HL-60/S4 (cell line): ENCODE measurements around the gene ID3.
"Not testable (repeated sequence)": the region's sequence is repeated elsewhere in the genome, so short reads cannot be mapped to it uniquely, and the experiment has no call there.

Experiments used
- in situ Hi-C: fragments of 300-500 bp; cut with MboI; formaldehyde crosslinking; loops from 2 replicates; pipeline ENCODE4 v1.14.3; 2022; ENCODE audit warnings: low sequenced_read_pairs

Gene ID3

DNA sequence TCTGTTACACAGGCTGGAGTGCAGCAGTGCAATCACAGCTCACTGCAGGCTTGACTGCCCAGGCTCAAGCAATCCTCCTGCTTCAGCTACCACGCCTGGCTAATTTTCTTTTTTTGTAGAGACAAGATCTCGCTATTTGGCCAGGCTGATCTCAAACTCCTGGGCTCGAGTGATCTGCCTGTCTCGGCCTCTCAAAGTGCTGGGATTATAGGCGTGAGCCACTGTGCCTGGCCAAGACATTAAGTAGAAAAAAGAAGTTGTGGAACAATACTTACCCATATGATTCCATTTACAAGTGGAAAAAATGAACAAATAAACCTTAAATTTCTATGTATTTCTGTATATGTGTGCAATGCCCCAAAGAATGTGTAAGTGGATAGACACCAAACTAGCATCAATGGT lies 30.3 kb upstream of the ID3 start:
- in situ Hi-C loops: no loop called here

DNA sequence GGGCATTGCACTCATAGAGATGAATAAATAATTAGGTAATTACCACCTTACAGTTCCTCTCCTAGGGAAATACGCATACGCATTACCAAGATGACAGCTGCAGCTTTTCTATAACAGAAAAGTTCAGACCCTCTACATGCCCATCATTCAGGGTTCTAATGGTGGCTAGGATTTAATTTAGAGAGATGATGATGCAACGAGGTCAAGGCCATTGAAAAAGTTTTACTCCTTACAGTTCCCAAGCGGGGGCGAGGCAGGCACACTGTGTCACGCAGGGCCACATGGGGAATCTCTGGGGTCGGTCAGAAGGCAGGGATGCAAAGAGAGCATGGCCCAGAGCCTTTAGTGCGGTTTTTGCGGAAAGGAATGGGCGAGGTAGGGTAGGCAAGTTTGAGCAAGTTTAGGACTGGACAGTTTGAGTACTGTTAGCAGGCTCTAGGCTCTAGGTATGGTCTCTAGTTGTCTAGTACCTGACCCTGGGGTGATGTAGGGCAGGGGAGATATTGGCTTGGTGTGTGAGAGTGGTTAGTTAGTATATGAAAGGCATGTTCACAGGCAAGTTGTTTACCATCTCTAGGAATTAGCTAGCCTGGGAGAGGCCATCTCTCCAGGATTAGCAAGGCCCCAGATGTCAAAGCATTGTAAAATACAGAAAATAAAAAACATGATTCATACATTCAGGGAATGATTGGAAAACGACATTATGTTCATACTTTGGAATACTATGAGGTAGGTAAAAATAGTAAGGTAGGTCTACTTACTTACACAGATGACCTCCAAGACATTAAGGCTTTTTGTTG lies 29.6 kb upstream of the ID3 start:
- in situ Hi-C loops: no loop called here

DNA sequence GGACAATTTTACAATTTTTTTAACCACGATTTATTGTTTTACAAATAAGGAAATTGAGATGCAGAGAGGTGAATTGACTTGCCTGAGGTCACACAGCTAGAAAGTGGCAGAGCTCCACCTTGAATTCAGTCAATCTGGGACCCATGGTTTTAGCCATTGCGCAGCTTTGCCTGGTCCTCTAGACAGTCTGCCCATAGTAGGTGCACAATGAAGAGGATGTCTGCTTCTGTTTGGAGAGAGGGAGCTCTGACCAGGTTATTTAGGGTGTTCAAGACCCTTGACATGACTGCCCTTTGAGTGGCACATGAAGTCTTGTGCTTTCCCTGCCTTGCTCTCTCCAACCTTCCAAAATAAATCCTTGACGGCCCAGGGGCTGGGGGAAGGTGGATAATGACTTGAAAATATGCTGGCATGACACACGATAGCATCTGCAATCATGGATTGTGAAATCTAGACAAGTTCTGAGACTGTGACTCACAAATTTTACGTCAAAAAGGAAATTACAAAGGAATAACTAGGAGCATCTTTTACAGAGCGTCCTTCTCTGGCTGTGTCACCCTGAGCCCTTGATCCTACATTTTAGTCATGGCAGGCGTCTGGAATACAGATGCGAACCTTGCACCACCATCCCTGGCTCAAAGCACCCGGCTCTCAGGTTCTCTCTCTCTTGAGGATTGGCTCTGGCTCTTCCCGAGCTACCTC lies 26.2 kb upstream of the ID3 start:
- in situ Hi-C loops: no loop called here

DNA sequence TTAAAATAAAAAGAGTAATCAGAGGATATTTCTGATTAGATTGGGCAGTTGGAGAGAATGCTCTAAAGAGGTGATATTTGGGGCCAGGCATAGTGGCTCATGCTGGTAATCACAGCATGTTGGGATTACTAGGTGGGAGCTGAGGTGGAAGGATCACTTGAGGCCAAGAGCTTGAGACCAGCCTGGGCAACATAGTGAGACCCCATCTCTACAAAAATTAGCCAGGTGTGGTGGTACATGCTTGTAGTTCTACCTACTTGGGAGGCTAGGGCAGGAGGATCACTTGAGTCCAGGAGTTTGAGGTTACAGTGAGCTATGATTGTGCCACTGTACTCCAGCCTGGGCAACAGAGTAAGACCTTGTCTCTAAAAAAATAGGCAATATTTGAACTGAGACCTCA lies 24.4 kb upstream of the ID3 start:
- in situ Hi-C loops: not testable (repeated sequence)

DNA sequence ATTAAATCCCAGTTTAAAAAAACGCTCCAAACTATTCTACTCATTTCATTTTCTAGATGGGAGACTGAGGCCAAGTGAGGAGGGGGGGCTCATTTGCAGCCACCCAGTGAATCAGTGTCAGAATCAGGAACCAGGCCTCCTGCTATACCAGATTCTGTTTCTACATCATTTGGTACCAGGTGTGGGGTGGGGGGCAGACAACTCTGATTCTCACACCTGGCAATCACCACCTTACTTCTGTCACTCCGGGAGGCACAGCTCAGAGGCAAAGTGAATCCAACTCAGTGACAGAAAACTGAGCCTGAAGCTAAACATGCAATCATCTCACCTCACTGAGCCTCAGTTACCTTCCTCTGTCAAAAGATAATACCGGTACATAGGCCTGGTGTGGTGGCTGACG lies 23.5 kb upstream of the ID3 start:
- in situ Hi-C loops: no loop called here

DNA sequence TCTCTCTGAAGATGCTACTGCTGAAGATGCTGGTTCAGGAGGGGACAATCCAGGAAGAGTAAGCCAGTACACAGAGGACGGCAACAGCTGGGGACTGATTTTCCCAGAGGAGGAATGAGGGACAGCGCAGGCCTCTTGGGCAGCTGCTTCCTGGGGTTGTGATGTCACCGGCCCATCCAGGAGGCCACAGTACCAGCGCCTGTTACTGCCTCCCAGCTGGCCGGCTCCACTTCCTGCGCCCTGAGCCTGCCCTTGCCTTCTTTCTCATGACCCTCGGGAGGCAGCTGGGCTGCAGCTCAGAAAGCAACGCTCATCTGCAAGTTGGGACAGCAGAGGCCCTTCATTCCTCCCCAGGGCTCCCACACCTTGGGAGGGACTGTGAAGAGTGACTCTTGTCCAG lies 21.9 kb upstream of the ID3 start:
- in situ Hi-C loops: no loop called here

DNA sequence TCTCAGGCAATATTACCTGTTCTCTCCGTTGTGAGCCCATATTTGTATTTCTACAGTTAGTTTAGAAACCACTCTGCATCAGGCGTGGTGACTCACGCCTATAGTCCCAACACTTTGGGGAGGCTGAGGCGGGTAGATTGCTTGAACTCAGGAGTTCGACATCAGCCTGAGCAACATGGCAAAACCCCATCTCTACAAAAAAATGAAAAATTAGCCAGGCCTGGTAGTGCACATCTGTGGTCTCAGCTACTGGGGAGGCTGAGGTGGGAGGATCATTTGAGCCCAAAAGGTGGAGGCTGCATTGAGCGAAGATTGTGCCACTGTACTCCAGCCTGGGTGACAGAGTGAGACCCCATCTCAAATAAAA lies 19.7 kb upstream of the ID3 start:
- in situ Hi-C loops: no loop called here

DNA sequence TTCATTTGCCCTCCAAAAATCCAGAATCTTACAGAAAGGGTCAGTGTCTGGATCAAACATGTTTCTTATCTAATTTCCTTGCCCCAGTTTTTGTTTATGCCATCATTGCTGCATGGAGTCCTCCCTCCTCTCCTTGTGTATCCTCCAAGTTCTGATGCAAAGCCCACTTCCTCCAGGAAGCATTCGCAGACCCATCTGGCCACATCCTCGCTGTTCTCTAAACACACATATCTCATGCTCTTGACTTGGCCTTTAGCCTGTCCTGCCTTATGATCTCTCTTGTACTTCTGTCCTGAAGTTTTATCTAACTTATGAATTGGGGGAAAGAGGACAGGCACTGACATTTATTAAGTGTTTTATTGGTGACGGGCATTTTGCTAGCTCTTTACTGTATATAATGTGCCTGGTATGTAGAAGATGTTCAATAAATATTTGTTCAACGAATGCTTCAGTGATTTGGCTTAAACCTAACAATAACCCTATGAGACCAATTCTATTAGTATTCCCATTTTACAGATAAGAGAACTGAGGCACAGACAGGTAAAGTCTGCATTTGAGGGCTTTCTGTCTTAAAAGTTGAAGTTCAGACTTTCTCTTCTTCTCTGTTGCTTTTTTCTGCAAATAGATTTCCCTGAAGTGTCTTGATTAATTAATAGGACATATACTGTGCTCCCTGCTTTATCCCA lies 19.2 kb upstream of the ID3 start:
- in situ Hi-C loops: no loop called here

DNA sequence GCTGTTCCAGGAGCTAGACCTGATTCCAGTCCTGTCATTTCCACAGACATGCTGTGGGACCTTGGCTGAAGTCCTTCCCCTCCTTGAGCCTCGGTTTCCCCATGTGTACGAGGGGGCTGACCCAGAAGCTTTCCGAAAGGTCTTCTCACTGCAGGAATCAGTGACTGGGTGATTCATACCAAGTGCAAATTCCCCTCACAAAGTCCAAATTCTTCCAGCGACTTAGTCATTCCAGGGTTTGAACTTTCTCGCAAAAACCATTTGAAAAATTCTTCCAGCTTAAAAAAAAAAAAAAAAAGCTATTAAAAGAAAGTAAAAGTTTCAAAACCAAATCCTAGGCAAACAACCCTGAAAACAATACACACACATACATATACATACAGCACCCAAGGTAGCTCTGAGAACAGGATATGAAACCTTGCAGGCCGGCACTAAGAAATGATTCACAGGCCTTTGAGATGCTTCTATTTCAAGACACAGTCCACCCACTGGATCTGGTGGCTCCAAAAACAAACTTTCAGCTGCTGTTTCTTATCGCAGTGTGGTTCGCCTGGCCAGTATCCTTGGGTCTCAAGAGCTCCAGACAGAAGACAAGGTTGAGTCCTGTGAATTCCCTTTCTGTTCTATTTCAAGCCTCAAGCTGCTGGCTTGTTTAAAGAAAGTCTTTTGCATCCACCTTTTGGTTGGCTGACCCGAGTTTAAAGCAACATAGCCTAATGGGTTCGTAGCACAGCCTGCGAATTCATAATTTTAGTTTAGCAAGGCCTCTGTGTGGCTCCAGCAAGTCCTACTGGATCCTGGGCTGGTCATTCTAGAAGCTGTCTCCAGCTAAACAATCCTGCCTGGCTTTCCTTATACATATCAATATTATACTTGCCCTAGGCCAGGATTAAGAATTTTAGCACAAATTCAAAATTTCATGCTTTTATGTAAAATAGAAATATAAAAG lies 18.0 kb upstream of the ID3 start:
- in situ Hi-C loops: no loop called here

DNA sequence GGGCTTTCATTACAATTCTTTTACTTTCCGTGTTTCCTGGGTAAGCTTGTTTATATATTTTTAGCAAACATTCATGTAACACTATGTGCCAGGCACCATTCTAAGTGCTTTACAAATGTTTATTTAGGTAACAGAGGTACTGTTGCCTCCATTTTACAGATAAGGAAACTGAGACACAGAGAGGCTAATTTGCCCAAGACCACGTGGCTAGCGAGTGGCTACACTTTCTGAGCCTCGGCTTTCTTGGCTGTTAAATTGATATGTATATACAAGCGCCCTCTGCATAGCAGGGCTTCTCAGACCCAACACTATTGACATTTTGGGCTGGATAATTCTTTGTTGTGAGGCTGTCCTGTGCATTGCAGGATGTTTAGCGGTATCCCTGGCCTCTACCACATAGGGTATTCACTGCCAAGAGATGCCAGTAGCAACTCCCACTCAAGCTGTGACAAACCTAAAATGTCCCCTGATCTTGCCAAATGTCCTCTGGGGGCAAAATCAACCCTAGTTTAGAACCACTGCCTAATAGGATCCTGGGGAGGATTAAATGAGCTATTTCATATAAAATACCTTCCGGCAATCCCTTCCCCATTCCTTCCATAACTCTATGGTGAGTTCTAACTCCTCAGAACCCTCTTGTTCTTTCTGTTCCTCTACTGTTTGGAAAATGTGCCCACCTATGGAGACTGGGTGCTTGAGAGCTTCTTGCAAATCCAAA lies 17.2 kb upstream of the ID3 start:
- in situ Hi-C loops: no loop called here

DNA sequence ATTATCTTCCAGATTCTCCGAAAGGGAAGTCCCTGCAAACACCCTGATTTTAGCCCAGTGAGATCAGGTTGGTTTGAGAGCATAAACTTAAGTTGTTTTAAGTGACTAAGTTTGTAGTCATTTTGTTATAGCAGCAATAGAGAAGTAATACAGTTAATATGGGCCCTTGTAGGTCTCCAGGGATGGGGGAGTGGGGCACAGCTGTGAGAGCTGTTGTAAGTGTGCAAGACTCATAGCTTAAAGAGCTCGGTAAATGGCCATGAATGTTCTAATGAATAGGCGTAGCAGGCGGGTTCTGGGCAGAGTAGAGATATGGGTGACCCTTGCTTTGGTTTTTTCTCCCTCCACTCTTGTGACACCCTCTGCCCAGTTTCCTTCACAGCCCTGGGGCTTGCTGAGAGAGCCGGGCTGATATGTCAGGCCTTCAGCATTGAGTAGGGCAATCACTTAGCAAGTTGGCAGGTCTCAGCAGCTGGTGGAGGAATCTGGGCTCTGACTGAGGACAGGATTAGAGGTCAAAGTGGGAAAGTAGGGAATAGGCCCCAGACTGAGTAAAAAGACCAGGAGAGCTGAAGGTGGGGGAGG lies 16.0 kb upstream of the ID3 start:
- in situ Hi-C loops: no loop called here

DNA sequence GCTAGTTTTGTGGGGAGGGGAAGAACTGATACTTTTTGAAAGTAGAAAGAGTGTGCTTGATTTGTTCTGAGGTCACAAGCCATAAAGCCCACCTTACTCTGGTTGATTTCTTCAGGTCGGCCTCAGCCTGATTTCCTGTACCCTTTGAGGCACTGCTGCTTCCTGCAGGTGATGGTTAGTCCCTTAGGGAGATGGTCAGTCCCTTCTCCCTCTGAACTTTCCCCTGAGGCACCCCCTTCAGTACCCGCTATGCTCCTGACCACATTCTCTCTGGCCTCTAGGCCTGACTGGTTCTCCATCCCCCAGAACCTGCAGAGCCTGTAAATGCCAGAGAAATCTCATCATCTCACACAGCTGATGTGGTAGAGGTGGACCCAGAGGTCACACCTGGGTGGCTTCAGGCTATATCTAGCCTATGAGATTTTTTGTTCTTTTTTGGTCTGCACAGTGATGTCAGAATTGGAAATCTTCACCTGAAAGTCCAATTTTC lies 15.0 kb upstream of the ID3 start:
- in situ Hi-C loops: no loop called here

DNA sequence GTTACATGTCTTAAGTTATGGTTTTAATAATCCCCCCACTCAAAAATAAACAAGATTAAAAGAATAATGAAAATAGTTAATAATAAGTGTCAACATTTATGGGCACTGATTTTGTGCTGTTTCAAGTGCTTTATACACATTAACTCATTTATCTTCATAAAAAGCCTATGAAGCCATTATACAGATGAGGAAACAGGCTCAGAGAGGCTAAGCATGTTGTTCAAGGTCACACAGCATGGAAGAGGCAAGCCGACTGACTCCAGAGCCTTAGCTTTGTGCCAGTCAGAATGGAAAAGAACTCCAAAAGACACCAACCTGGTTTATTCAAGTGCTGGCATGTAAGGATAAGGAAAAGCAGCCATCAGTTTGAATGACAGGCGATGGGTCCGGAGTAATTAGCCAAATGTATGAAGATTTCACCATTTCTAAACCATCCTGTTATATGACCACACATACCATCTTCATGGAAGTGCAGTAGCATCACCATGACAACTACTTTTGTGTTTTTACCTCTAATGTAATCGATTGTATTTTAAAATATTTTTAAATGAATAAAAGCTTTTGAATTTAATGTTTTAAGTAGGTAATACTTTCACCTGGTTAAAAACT lies 14.4 kb upstream of the ID3 start:
- in situ Hi-C loops: no loop called here

DNA sequence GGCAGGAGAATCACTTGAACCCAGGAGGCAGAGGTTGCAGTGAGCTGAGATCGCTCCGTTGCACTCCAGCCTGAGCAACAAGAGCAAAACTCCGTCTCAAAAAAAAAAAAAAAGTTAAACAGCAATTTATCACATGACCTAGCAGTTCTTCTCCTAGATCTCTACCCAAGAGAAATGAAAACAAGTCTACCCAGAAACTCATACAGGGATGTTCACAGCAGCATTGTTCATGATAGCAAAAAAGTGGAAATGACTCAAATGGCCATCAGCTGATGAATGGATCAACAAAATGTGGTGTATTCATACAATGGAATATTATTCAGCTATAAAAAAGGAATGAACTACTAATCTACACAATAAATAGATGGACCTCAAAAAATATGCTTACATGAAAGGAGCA lies 12.2 kb upstream of the ID3 start:
- in situ Hi-C loops: no loop called here

DNA sequence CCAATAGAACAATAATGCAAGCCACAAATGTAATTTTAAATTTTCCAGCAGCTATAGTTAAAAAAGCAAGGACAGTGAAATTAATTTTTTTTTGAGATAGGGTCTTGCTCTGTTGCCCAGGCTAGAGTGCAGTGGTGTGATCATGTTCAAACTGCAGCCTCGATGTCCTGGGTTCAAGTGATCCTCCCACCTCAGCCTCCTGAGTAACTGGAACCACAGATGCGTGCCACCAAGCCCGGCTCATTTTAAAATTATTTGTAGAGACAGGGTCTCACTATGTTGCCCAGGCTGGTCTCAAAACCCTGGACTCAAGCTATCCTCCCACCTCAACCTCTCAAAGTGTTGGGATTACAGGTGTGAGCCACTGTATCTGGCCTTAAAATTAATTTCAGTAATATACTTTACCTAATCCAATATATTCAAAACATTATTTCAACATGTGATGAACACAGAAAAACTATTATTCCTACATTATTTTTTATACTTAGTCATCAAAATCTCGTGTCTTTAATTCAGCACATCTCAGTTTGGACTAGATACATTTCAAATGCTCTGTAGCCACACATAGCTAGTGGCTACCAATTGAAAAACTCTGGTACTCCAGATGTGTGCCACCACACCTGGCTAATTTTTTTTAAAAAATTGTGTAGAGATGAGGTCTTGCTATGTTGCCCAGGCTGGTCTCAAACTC lies 10.8 kb upstream of the ID3 start:
- in situ Hi-C loops: no loop called here

DNA sequence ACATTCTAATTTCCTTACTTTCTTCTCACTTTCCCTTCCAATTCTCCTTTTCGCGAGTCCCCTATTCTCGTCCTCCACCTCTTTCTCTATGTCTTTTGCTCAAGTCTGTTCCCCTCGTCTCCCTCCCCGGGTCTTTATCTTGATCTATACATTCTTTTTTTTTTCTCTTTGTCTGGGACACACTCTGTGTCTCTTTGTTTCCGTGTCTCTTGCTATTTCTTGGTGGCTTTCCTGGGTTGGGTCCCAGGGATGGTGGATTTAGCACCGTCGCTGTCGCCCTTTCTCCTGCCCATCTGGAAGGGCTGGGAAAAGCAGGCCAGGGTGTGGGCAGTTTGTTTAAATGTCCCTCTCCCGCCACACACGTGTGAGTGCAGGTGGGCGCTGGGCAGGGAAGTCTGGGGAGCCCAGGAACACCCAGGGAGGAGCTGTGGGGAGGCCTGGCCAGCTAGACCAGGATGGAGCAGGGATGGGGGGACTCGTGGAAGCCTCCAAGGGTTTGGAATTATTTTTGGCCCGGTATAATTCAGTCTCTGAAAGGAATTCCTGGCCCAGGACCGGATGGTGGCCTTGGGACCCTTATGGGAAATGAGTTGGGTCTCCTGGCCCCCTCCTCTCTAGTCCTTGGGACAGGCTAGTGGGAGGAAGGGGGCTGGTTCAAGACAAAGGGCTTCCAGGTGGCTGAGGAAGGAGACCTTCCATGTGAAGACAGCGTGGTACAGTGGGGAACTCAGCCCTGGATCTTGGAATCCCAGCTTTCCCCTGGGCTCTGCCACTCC lies 9.5 kb upstream of the ID3 start:
- in situ Hi-C loops: no loop called here

DNA sequence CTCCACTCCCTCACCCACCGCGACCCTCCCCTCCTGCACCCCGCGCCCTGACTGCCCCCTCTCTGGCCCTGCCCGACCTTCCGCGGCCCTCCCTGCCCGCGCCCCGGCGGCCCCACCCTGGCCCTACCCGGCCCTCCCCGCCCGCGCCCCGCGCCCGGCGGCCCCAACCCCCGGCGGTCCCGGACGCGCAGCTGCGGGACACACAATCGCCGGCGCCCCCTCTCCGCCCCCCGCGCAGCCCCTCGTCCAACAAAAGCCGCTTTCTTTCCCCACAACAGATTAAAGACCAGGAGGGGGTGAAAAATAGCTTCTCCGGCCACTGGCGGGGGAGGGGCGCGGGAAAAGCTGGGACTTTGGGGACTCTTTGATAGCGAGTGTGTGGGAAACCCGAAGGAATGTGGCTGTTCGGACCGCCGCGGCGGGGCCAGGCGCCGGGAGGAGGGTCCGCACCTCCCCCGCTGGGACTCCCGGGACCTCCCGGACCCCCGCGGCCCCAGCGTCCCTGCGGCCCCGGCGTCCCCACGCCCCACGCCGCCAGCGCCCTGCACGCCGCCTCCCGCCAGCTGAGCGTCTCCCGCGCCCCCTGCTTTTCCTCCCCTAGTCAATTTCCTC lies 8.8 kb upstream of the ID3 start:
- in situ Hi-C loops: no loop called here

DNA sequence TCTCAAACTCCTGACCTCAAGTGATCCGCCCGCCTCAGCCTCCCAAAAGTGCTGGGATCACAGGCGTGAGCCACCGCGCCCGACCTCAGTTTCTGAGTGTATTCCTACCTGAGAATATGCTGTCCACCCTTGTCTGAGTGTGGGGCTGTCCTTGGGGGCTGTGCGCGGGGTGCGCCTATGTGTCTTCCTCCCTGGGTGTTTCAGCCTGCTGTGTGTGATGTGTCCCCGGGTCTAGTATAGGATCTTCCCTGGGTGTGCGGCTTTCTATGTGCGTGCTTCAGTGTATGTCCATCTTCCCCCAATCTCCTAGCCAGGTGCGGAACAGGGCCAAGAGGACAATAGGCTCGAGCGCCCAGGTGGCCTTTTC lies 8.3 kb upstream of the ID3 start:
- in situ Hi-C loops: no loop called here
